IMR-90 (cell line): ENCODE data around the gene LENG9.

Experiments used
- BHLHE40 ChIP-seq: fragments of 150-350 bp; IDR thresholded peaks from 2 replicates; pipeline ENCODE4 v1.6.1; 2016; ENCODE audit warnings: mild to moderate bottlenecking, low read depth, low read length
- CEBPB ChIP-seq: IDR thresholded peaks from 2 replicates; pipeline ENCODE4 v1.6.1; 2012; ENCODE audit warnings: low read depth, low read length, improper control_type of control experiment
- CHD1 ChIP-seq: IDR thresholded peaks from 2 replicates; pipeline ENCODE4 v1.6.1; 2012; ENCODE audit warnings: low read depth, low read length, improper control_type of control experiment
- CTCF ChIP-seq: conservative IDR thresholded peaks from 2 replicates; pipeline ENCODE4 v1.5.1; 2012; ENCODE audit warnings: mild to moderate bottlenecking, low read depth, low read length, improper control_type of control experiment
- ELK1 ChIP-seq: fragments of 150-350 bp; IDR thresholded peaks from 2 replicates; pipeline ENCODE4 v1.6.1; 2016; ENCODE audit warnings: low read depth, mild to moderate bottlenecking, low read length, moderate library complexity, borderline replicate concordance
- MAZ ChIP-seq: IDR thresholded peaks from 2 replicates; pipeline ENCODE4 v1.6.1; 2012; ENCODE audit warnings: low read depth, mild to moderate bottlenecking, low read length, improper control_type of control experiment, moderate library complexity, borderline replicate concordance
- MXI1 ChIP-seq: IDR thresholded peaks from 2 replicates; pipeline ENCODE4 v1.6.1; 2012; ENCODE audit warnings: low read depth, mild to moderate bottlenecking, low read length, moderate library complexity, borderline replicate concordance
- NFE2L2 ChIP-seq: fragments of 150-350 bp; IDR thresholded peaks from 2 replicates; pipeline ENCODE4 v1.6.1; 2016; ENCODE audit warnings: low read depth, mild to moderate bottlenecking, low read length
- POLR2A ChIP-seq: IDR thresholded peaks from 2 replicates; pipeline ENCODE4 v1.6.1; 2012; ENCODE audit warnings: mild to moderate bottlenecking, low read depth, low read length
- RCOR1 ChIP-seq: IDR thresholded peaks from 2 replicates; pipeline ENCODE4 v1.6.1; 2012; ENCODE audit warnings: mild to moderate bottlenecking, low read length, improper control_type of control experiment; ENCODE audit not compliant: insufficient replicate concordance
- RFX5 ChIP-seq: IDR thresholded peaks from 2 replicates; pipeline ENCODE4 v1.8.0; 2012; ENCODE audit warnings: low read depth, mild to moderate bottlenecking, low read length, moderate library complexity
- SMC3 ChIP-seq: fragments of 150-350 bp; IDR thresholded peaks from 2 replicates; pipeline ENCODE4 v1.6.1; 2016; ENCODE audit warnings: low read depth, mild to moderate bottlenecking, antibody characterized with exemption, low read length, moderate library complexity
- USF2 ChIP-seq: fragments of 150-350 bp; IDR thresholded peaks from 2 replicates; pipeline ENCODE4 v1.6.1; 2017; ENCODE audit warnings: mild to moderate bottlenecking, antibody characterized with exemption, low read length, low read depth

GRCh38 chr19:54451997-54452396 lies 11.6 kb downstream of the LENG9 start:
- no peak for TF ChIP-seq POLR2A
- TF ChIP-seq CTCF, result no peak
- TF ChIP-seq SMC3, result no peak
- TF ChIP-seq CEBPB, result no peak
- TF ChIP-seq MXI1, result no peak
- TF ChIP-seq RCOR1, result no peak
- TF ChIP-seq USF2, result no peak
- TF ChIP-seq MAZ, result no peak
- TF ChIP-seq CHD1, result no peak
- TF ChIP-seq ELK1, result no peak
- no peak for TF ChIP-seq RFX5
- no peak for TF ChIP-seq BHLHE40
- TF ChIP-seq NFE2L2, result no peak
